ENCODE measurements around the gene TVP23B.
A peak's percentile ranks its signal among the peaks of the same experiment; 100 is the strongest.
"Not testable (repeated sequence)": the region's sequence is repeated elsewhere in the genome, so short reads cannot be mapped to it uniquely, and the experiment has no call there.

TVP23B gene

DNA sequence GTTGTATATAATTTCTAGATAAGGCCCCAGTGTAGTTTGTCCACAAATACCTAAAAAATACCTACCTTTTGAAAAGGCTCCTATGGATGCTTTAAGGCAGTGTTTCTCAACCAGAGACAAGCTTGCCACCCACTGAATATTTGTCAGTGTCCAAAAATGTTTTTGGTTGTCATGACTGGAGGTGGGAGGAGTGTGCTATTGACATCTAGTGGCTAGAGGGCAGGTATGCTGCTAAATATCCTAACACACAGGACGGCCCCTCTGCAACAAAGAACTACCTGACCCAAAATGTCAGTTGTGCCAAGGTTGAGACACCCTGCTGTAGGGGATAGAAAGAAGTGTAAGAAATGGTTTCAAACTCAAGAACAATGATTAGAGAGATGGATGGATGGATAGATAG is 10.4 kb downstream of the TVP23B start:
- DNase-seq (ENCODE audit: low spot score): not testable (repeated sequence)

DNA sequence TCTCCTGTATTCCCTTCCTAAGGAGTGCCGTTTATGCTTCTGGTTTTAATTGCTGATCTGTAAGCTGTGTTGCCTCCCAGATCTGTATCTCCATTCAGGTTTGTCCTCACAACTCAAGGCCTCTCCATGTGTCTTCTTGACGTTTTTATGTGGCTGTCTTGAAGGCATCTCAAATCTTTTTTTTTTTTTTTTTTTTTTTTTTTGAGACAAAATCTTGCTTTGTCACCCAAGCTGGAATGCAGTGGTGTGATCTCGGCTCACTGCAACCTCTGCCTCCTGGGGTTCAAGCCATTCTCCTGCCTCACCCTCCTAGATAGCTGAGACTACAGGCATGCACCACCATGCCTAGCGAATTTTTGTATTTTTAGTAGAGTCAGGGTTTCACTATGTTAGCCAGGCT is 13.9 kb downstream of the TVP23B start:
- DNase-seq (ENCODE audit: low spot score): not testable (repeated sequence)

DNA sequence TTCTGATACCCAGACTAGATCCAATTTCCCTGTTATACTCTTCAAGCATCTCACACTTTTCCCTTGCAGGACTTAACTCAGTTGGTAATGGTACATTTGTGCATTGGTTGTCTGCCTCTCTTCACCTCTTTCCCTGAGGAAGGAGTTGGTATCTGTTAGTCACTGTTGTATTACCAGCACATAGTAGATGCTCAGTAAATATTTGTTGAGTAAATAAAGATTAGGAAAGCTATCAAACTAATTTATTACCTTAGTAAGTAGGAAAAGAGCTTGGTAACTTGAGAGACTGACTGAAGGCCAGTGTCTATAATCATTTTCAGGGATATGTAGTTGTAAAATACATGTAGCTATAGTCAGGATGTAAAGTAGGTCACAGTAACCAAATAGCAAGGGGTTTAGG is 15.9 kb downstream of the TVP23B start:
- DNase-seq (ENCODE audit: low spot score): not testable (repeated sequence)

DNA sequence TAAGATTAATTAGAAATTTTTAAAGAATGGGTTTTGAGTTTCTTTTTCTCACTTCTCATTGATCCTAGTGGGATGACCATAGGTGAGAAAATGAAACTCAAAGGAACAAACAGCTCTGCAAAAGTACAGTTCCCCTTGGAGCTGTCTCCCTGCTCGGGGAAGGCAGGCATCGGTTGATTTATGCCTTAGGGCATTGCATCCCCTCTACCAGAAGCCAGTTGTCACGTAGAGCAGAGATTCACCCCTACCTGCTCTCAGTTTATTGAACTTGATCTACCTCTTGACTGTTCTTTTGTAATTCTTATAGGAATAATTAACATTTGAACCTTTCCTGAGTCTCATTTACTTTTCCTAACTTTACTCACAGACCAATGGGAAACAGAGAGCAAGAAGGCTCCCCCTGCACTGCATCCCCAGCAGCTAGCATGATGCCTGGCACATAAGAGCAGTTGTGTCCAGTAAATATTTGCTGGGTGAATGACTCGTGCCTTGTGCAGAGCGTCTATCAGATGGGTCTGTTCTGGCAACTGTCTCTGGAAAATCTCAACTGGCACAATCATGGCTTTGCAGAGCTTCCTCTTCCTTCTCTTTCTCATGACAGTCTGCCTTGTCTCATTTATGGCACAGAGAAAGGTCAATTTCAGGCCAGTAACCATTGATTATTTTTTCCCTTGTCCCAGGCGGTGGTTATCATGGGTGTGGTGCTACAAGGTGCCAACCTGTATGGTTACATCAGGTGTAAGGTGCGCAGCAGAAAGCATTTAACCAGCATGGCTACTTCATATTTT is 22.7 kb downstream of the TVP23B start:
- not testable (repeated sequence) for DNase-seq (ENCODE audit: low spot score)

DNA sequence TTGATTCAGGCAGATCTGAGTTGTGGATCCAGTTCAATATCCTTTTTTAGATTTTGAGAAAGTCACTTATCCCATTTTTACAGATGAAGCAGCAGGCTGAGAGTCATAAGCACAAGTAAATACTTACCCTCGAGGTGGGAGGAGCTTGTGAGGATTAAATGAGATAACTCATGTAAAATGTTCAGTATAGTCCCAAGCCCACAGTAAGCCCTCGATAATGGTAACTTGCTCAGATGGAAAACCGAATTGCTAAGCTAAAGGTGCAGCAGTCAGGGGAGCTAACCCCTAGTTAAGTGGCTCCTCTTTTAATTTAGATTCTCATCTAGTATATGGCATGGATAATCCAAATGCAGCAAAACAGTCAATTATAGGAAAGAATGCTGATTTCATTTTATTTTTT is 34.9 kb downstream of the TVP23B start:
- DNase-seq (ENCODE audit: low spot score): not testable (repeated sequence)

DNA sequence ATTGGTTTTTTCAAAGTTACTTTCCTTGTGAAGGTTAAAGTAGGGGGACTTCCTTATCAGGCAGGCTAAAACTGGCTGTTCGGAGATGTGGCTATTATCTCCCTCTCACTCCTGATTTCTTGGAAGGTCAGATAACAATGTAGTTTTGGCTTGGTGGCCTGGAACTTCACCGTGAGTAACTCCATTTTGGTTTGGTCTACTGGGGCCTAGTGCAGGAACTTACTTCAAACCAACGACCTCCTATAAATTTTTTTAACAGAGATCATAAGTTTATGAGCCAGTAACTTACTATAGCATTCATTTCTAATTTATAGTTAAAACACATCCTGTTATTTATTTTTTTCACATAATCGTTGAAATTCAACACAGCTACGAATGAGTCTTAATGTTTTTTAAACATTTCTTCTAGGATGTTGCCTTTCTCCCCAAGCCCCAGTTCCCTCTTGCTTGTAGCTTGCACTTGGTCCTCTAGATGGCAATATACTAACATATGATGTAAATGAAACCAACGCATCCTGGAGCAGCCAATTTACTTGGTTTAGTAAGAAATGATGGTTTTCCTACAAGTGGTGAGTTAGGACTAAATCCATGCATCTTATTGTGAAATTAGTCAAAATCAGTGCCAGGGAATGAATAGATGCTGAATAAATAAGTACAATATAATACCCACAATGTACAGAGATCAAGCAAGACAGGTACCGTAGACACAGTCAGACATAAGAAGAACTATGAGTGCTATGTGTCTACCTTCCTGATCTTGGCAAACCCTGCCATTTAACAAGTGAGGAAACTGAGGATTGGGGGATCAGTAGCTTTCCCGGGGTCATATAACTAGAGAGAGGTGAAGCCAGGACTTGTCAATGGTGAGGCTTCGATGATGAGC is 35.7 kb downstream of the TVP23B start:
- DNase-seq (ENCODE audit: low spot score): peak; percentile 49

DNA sequence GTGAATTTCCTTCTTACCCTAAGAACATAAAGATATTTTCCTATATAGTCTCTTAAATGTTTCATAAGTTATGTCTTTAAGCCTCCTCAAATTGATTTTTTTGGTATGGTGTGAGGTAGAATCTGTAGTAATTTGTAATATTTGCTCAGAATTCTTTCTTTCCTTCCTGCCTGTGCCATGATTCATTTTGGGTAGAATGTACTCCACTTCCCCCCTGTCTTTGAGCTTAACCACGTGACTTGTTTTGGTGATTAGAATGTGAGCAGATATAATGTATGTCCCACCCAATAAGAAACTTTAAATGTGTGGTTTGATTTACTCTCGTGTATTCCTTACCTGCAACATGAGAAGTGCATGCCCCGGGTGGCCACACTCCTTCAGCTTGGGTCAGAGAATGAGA is 40.4 kb downstream of the TVP23B start:
- DNase-seq (ENCODE audit: low spot score): not testable (repeated sequence)

DNA sequence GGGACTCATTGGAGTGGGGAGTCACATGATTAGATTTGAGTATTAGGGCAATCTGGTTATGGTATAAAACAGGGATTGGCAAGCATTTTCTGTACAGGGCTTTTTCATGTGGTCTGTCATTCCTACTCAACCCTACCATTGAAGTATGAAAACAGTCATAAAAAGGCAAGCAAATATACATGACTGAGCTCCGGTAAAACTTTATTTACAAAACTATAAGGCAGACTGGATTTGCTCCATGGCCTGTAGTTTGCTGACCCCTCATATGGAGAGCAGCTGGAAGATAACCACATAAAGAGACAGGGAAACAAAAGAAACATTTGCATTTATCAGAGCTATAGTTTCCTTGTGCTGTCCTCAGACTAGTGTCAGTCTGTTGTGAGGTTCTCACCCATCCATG is 46.6 kb downstream of the TVP23B start:
- not testable (repeated sequence) for DNase-seq (ENCODE audit: low spot score)

DNA sequence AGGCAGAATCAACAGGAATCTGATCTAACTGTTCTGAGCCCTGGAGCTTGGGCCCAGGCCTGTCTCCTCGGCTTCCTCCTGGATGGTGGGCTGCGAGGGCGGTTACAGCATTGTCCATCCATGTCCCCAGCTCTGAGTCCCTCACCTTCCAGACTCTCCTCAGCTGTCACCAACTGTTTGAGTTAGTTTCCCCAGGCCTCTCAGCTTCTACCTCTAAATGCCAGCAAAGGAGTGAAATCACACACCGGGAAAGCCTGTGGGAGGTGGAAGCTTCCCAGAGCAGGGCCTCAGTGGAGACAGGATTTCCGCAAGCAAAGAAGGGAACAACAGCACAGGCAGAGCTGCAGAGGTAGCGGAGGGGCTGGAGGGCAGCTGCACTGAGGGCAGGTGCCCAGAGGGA is 67.5 kb downstream of the TVP23B start:
- no peak for DNase-seq (ENCODE audit: low spot score)

DNA sequence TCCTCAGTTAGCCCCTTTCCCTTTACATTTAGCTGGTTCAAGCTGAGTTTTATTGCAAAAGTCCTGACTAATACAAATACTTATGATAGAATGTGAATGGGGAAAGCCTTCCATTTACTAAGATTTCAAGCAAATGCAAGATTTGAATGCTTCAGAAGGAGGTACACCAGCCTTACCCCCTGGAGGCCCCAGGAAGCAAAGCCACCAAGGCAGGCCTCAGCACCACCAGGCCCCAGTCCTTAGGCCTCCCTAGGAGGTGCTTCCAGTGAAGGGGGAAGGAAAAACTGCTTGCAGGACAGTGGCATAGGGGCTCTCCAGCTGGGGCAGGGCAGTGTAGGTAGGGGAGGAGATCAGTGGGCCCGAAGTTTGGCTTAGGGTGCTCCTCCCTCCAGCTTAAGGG is 69.7 kb downstream of the TVP23B start:
- no peak for DNase-seq (ENCODE audit: low spot score)

DNA sequence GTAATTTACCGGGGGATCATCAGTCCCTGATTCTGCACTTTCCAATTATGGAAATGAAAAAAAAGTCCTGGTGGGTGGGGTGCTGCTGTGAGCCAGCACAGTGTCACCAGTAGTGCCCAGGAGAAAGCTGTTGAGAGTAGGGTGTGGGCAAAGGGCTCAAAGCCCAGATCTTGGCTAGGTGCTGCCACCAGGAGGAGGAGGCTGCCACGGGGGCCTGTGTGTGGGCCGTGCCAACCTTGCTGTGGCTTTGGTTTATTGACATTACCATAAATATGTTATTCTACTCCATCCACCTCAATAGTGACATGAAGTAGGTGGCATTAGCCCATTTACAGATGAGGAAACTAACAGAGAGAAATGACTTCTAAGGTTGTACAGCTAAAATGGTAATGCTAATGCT is 70.2 kb downstream of the TVP23B start:
- no peak for DNase-seq (ENCODE audit: low spot score)

DNA sequence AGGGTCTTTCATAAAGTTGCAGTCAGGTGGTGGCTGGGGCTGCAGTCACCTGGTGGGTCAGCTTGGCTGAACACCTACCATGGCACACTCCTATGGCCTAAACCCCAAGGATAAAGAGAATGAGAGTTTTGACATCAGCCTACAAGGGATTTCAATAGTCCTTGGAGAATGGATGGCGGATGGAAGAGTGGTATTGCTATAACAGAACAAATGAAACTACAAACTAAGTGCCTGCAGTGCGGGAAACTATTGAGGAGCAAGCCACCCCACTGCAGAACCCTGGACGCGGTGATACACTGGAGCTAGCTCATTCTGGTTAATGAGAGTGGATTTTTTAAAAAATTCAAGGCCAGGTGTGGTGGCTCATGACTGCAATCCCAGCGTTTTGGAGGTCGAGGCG is 74.0 kb downstream of the TVP23B start:
- no peak for DNase-seq (ENCODE audit: low spot score)

DNA sequence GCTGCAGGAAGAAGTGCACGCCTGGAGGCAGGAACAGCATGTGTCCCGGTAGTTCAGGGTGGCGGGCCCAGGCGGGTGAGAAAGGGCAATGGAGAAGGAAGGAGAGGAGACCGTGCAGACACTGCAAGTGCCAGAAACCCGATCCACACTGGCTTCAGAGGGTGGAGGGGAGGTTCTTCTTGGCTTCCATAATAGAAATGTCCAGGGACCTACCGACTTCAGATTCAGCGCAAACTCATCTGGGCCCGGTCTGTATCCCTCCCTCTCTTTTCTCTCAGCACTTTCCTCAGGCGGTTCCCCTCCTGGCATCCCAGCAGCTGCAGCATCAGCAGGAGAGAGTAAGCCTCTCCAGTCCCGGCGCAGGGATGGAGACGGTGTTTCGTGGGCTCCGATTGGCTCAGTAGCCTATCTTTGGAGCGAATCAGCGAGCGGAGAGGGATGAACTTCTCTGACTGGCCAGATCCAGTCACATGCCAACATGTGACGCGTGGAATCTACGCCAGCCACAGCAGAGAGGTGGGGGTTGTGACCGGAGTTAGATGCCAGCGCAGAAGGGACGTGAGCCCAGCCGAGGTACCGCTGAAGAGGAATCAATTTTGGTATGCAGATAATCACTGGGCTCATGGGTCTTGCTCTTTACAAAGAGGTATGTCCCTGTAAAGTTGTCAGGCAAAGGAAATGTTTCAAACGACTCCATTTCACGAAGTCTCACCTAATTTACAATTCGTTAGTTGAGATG is 75.0 kb downstream of the TVP23B start:
- DNase-seq (ENCODE audit: low spot score): peak; percentile 92
